Stomach (tissue), 9 donors: ENCODE measurements around the gene MAPK8IP2. TPM values are rescaled to one million over a fixed set of nuclear protein-coding genes. Genes with fewer than 3 reads are reported as not detected.
A peak's percentile ranks its signal among the peaks of the same experiment; 100 is the strongest.
"Not testable (repeated sequence)": the region's sequence is repeated elsewhere in the genome, so short reads cannot be mapped to it uniquely, and the experiment has no call there.

Experiments used
- DNase-seq, 2 donors: peaks; one replicate each; pipeline versions ENCODE4 v3.0.0 to v3.0.0-alpha.2; 2013 to 2019
- H3K27ac ChIP-seq, 5 donors: fragments of 200-600 bp in 4 of 5; sonication (generic) in 4 of 5; one replicate each; pipeline ENCODE4 v1.5.1; 2013 to 2019; ENCODE audit warnings: mild to moderate bottlenecking in 1 of 5, moderate library complexity in 1 of 5
- H3K27me3 ChIP-seq, 3 donors: fragments of 200-600 bp; sonication (generic); one replicate each; pipeline ENCODE4 v1.5.1; 2017 to 2019; ENCODE audit warnings: mixed run types in 1 of 3
- H3K36me3 ChIP-seq, 4 donors: fragments of 200-600 bp; sonication (generic); 1 replicate in 3 of 4; 2 replicates in 1 of 4; pipeline ENCODE4 v1.5.1; 2016 to 2019
- H3K4me1 ChIP-seq, 4 donors: fragments of 200-600 bp; sonication (generic); one replicate each; pipeline ENCODE4 v1.5.1; 2016 to 2019
- H3K4me3 ChIP-seq, 4 donors: fragments of 200-600 bp; sonication (generic) in 3 of 4; one replicate each; pipeline ENCODE4 v1.5.1; 2016 to 2019; ENCODE audit warnings: mild to moderate bottlenecking in 1 of 4
- H3K9me3 ChIP-seq, 4 donors: fragments of 200-600 bp; sonication (generic); one replicate each; pipeline ENCODE4 v1.5.1; 2016 to 2019
- EP300 ChIP-seq: sonication (generic); formaldehyde crosslinking; IDR thresholded peaks from one replicate; pipeline ENCODE4 v1.6.1; 2017; ENCODE audit warnings: antibody characterized with exemption
- POLR2A ChIP-seq, 4 donors: fragments of 450-650 bp; IDR thresholded peaks; one replicate each; pipeline ENCODE4 v1.6.1; 2016; ENCODE audit warnings: antibody characterized with exemption in 4 of 4, control low read depth in 2 of 4, mild to moderate bottlenecking in 1 of 4, moderate library complexity in 1 of 4
- POLR2AphosphoS5 ChIP-seq, 3 donors: sonication (generic); formaldehyde crosslinking; IDR thresholded peaks; one replicate each; pipeline ENCODE4 v1.6.1; 2016; ENCODE audit warnings: antibody characterized with exemption in 3 of 3
- WGBS, 5 donors: extraction: QIAGEN DNeasy Blood & Tissue Kit in 3 of 5; methylation state at CpG; one replicate each; pipeline versions ENCODE4 v1.1.5 to v1.1.7; 2013 to 2018; 5-methylcytosine and 5-hydroxymethylcytosine counted together
- intact Hi-C: fragments of 100-400 bp; cut with DNase I; formaldehyde crosslinking; loops from one replicate; pipeline ENCODE4 v1.15.1; 2023; ENCODE audit warnings: low total_unique reads
- polyA plus RNA-seq, 3 donors: library from polyadenylated mRNA; stranded (reverse); fragments of 200-250 nt; gene quantifications; one replicate each; pipeline ENCODE4 v1.2.3, GENCODE V29; 2013
- total RNA-seq, 5 donors: library from RNA; depleted of rRNA; stranded (reverse); fragments of >200 nt; gene quantifications; one replicate each; pipeline versions ENCODE4 v1.1.0 to v1.2.3, GENCODE V29; 2014 to 2016
- TF ChIP-seq, protein P1 (sequence below), 7 experiments: fragments of 450-650 bp in 4 of 7; fragments of 200-600 bp in 3 of 7; sonication (generic) in 3 of 7; IDR thresholded peaks; one replicate each; pipeline ENCODE4 v1.5.1; 2016 to 2019; ENCODE audit warnings: antibody characterized with exemption in 7 of 7, control low read depth in 2 of 7, mild to moderate bottlenecking in 1 of 7
- donor health status: healthy with polysubstance abuse.
- donor health status: Bipolar disorder and iron deficiency.
- donor health status: healthy.

The MAPK8IP2 gene
- total and polyA plus RNA-seq, 8 donors, result 0.43 to 5.8 (median 0.85) TPM

DNA sequence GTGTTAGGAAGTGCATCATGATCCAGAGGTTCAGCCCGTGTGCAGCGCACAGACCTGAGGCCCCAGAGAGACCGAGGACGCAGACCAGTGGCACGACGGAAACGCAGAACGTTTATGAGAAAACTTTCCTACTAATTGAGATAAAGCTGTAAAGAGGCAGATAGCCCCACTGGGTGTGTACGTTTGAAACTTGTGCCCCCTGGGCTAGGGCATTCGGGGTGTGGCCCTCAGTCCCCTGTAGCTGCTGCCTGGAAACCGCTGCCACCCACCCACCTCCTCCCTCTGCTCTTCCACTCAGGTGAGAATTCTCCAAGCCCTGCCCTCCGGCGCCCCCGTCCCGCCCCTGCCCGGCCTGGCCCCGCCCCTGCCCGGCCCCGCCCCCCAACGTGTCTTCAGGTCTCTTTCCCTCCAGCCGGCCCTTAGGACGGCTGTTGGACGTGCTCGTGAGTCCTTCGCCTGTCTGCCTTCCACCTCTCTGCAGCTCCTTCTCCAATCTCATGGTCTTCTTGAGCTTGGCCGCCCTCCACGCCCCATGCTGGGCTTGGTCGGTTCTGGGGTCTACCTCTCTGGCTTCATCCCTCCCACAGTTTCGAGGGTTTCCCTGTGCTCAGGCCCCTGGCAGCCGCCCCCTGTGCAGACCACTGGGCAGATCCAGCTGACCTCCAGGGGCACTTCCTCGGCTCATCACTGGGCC is 12.1 kb downstream of the MAPK8IP2 start:
- peak overlapping the region; percentile 74 to 85 (median 81) for H3K27ac ChIP-seq
- intact Hi-C loops, result loop anchor here (10.0 kb wide), 1 partner anchor 58 kb away; no protein-coding TSS in a partner anchor
- H3K4me1 ChIP-seq, result peaks cover 6 to 15% (median 11%) of the 10 kb centered on the region in 4 donors
- peaks cover 0 to 65% (median 0%) of the 10 kb centered on the region in 3 donors for H3K27me3 ChIP-seq
- no peaks in the 10 kb centered on the region for H3K36me3 ChIP-seq
- peak in 1 of 2 donors; percentile 62 for DNase-seq
- no peak for TF ChIP-seq EP300
- no peak for TF ChIP-seq POLR2AphosphoS5 (IDR thresholded peaks at IDR 0.05)
- TF ChIP-seq, protein P1, sequence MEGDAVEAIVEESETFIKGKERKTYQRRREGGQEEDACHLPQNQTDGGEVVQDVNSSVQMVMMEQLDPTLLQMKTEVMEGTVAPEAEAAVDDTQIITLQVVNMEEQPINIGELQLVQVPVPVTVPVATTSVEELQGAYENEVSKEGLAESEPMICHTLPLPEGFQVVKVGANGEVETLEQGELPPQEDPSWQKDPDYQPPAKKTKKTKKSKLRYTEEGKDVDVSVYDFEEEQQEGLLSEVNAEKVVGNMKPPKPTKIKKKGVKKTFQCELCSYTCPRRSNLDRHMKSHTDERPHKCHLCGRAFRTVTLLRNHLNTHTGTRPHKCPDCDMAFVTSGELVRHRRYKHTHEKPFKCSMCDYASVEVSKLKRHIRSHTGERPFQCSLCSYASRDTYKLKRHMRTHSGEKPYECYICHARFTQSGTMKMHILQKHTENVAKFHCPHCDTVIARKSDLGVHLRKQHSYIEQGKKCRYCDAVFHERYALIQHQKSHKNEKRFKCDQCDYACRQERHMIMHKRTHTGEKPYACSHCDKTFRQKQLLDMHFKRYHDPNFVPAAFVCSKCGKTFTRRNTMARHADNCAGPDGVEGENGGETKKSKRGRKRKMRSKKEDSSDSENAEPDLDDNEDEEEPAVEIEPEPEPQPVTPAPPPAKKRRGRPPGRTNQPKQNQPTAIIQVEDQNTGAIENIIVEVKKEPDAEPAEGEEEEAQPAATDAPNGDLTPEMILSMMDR (IDR thresholded peaks at IDR 0.05), result no peak
- no peak for TF ChIP-seq POLR2A (IDR thresholded peaks at IDR 0.05)
- H3K9me3 ChIP-seq, result no peaks in the 10 kb centered on the region
- WGBS, 5 donors, result 26 to 46% (median 34%) methylated on average over 21 to 31 of the region's 31 CpGs
- H3K4me3 ChIP-seq, result no peak overlapping the region

DNA sequence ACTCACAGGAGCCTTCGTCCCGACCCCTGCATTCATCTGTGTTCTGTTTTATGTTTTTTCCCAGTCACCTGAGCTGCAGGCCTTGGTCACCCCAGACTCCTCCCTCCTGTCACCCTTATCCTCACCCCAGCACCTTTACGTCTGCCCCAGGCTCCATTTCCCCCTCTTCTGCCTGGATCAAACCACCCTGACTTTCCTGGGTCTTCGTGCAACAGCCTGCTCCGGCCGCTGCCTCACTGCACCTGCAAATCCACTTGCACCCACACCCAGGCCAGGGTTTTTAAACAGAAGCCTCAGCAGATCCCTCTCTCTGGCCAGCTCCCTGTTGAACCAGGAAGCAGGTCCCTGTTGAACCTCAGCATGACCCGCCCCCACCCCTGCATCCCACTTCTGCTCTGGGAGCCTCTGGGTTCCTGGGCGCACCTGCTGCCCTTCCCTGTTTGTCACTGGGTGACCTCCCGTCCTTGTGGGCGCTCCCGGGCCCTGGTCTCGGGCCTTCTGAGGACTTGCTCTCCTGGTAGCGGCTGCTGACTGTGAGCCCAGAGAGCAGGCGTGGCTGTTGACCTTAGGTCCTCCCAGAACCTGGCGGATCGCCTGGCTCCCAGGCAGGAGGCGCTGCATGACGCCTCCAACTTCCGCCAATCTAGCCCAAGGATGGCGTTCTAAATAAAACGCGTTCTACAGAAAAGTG is 12.8 kb downstream of the MAPK8IP2 start:
- no peaks in the 10 kb centered on the region for H3K9me3 ChIP-seq
- 30 to 46% (median 34%) methylated on average over 17 to 22 of the region's 22 CpGs for WGBS, 5 donors
- H3K4me3 ChIP-seq, result no peak overlapping the region
- no peaks in the 10 kb centered on the region for H3K36me3 ChIP-seq
- H3K27ac ChIP-seq, result peak overlapping the region; percentile 74 to 85 (median 81)
- TF ChIP-seq POLR2AphosphoS5 (IDR thresholded peaks at IDR 0.05) (peak in 2 of 3 donors; percentile 58 to 76), POLR2A (IDR thresholded peaks at IDR 0.05) (no peak)
- TF ChIP-seq, protein P1 (IDR thresholded peaks at IDR 0.05), result peak in 2 of 7 experiments; percentile 13 to 40
- peaks cover 6 to 15% (median 11%) of the 10 kb centered on the region in 4 donors for H3K4me1 ChIP-seq
- peaks cover 0 to 57% (median 0%) of the 10 kb centered on the region in 3 donors for H3K27me3 ChIP-seq
- peak; percentile 79 to 95 for DNase-seq
- intact Hi-C loops, result loop anchor here (10.0 kb wide), 1 partner anchor 59 kb away; no protein-coding TSS in a partner anchor

DNA sequence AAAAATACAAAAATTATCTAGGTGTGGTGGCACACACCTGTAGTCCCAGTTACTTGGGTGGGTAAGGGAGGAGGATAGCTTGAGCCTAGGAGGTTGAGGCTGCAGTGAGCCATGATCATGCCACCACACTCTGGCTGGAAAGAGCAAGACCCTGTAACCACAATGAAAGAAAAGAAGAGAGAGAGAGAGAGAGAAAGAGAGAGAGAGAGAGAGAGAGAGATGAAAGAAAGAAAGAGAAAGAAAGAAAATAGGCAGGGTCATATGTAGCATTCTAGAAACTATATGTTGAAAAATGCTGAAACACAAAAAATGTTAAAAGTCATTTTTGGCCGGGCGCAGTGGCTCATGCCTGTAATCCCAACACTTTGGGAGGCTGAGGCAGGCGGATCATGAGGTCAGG is 13.7 kb downstream of the MAPK8IP2 start:
- 61 to 96% (median 67%) methylated on average over 3 of the region's 3 CpGs for WGBS, 5 donors
- peak overlapping the region in 1 of 5 donors; percentile 84 for H3K27ac ChIP-seq
- peaks cover 6 to 15% (median 11%) of the 10 kb centered on the region in 4 donors for H3K4me1 ChIP-seq
- intact Hi-C loops, result loop anchor here (10.0 kb wide), 1 partner anchor 59 kb away; no protein-coding TSS in a partner anchor
- not testable (repeated sequence) for H3K36me3 ChIP-seq, DNase-seq, H3K9me3 ChIP-seq, H3K4me3 ChIP-seq
- peaks cover 0 to 59% (median 0%) of the 10 kb centered on the region in 3 donors for H3K27me3 ChIP-seq

DNA sequence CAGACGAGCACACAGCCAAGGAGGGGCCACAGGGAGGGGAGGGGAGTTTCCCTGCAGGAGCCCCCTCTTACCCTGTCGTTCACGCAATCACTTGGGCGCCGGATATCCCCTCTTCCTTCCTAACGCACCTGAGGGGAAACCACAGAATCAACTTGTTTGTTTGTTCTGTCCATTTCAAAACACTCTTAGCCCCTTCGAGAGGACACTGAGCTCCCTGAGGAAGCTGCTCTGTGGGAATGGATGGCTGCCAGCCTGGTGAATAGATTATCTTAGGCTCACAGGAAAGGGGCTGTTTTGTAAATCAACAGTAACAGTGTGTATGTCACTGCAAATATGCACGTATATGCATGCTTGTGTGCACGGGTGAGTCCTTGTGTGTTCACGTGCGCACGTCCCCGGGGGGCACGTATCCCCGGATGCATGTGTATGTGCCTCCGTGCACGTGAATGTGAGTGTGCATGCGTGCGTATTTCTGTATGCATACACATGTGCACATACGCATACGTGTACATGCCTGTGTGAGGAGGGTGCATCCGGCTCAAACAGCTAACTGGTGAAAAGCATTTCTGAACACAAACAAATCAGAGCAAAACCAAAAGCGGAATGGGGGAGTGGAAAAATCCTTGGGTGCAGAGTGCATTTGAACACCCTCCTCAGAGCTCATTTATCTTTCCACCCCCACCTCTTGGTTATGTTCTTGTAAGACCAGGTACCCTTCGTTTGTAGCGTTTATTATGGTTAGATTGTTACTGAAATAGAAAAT is 20.2 kb downstream of the MAPK8IP2 start:
- H3K27ac ChIP-seq, result peak overlapping the region in 3 of 5 donors; percentile 82 to 94 (median 85)
- DNase-seq, result peak in 1 of 2 donors; percentile 94

More for the DNA sequence above, 20.2 kb downstream of the MAPK8IP2 start:
- 1 to 19% (median 14%) methylated on average over 19 to 25 of the region's 25 CpGs for WGBS, 5 donors
- Histone ChIP-seq H3K36me3 (peaks cover 7 to 16% (median 13%) of the 10 kb centered on the region in 4 donors), H3K4me1 (peaks cover 32 to 37% (median 37%) of the 10 kb centered on the region in 4 donors), H3K27me3 (peaks cover 0 to 24% (median 0%) of the 10 kb centered on the region in 3 donors), H3K4me3 (peak overlapping the region; percentile 25 to 42 (median 38)), H3K9me3 (no peaks in the 10 kb centered on the region)
- intact Hi-C loops, result no loop called here
- TF ChIP-seq, protein P1 (IDR thresholded peaks at IDR 0.05), result peak in 3 of 7 experiments; percentile 33 to 83 (median 79)
- TF ChIP-seq EP300, result no peak
- no peak for TF ChIP-seq POLR2AphosphoS5 (IDR thresholded peaks at IDR 0.05)
- no peak for TF ChIP-seq POLR2A (IDR thresholded peaks at IDR 0.05)
